ENCODE data around the gene BAG3.

BAG3 gene

DNA sequence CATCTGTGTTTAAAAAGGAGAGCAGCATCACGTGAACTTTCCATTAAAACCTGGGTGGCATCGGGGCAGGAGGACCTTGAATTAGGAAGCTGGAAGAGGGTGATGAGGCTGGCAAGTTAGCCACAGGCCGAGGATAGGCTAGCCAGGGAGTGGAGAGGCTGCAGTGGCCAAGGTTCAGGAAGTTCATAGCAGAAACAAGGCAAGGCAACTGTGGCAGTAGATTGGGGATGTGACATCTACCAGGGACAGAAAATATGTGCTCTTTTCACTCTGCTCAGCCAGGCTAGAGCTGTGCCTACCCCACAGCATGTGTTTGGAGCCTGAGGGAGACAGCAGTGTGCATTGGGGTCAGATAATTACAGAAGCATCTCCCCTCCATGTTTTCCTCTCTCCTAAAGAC, 72.4 kb downstream of the BAG3 start:
- no peak overlapping the region for H3K4me2 ChIP-seq (ENCODE audit: low read length)
- H3K79me2 ChIP-seq: no peaks in the 10 kb centered on the region
- H3K36me3 ChIP-seq (ENCODE audit: control insufficient read depth, insufficient read depth, low read length): no peaks in the 10 kb centered on the region
- H3K27ac ChIP-seq: no peak overlapping the region
- TF ChIP-seq, protein P1, sequence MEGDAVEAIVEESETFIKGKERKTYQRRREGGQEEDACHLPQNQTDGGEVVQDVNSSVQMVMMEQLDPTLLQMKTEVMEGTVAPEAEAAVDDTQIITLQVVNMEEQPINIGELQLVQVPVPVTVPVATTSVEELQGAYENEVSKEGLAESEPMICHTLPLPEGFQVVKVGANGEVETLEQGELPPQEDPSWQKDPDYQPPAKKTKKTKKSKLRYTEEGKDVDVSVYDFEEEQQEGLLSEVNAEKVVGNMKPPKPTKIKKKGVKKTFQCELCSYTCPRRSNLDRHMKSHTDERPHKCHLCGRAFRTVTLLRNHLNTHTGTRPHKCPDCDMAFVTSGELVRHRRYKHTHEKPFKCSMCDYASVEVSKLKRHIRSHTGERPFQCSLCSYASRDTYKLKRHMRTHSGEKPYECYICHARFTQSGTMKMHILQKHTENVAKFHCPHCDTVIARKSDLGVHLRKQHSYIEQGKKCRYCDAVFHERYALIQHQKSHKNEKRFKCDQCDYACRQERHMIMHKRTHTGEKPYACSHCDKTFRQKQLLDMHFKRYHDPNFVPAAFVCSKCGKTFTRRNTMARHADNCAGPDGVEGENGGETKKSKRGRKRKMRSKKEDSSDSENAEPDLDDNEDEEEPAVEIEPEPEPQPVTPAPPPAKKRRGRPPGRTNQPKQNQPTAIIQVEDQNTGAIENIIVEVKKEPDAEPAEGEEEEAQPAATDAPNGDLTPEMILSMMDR (IDR thresholded peaks at IDR 0.05): no peak
- H3K27me3 ChIP-seq (ENCODE audit: control insufficient read depth, insufficient read depth, low read length): no peaks in the 10 kb centered on the region
- no peak overlapping the region for H3K9ac ChIP-seq
- peaks cover 21% of the 10 kb centered on the region for H3K4me1 ChIP-seq
- no peak overlapping the region for H2AFZ ChIP-seq
- H3K4me3 ChIP-seq (ENCODE audit: low read depth, low read length): no peak overlapping the region
- no peaks in the 10 kb centered on the region for H3K9me3 ChIP-seq (ENCODE audit: control insufficient read depth, low read length)

DNA sequence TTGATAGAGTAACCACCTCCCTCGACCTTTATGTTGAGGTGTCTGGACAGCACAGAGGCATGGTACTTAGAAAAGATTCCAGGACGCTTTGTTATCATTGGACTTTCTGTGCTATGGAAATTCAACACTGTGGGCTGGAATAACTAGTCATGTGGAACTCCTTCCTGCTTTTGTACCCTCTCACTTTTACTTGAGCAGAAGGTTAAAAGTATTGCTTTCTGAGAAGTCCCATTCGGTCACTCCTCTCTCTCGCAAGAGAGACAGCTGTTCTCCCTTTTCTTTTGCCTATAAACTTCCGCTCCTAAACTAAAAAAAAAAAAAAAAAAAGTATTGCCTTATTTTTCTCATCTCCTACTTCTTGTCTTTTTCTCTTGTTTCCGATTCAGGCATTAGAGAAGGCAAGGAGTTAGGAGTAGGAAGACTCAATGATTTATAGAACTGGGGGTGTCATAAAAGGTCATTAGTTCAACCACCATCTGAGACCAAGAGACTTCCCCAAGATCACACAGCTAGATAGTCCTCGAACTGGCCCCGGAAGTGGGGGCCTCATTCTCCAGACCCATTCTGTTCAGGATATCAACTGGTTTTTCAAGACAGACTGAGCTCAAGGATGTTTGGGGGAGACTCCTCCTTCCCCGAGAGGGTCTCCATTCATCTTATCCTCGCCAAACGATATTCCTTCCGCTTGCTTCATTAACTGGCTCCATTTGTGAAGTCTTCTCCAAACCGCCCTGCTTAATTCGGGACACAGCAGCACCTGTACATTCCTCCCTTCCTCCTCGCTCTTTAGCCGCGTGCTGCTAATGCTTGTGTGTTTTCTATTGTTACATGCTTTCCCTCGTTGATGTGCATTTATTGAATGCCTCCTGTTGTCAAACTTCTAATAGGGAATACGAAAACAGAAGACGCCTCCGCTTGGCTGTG, 73.7 kb downstream of the BAG3 start:
- H3K9ac ChIP-seq: peak overlapping the region; percentile 83
- H3K9me3 ChIP-seq (ENCODE audit: control insufficient read depth, low read length): no peaks in the 10 kb centered on the region
- H2AFZ ChIP-seq: peak overlapping the region; percentile 99
- H3K4me2 ChIP-seq (ENCODE audit: low read length): peak overlapping the region; percentile 75
- TF ChIP-seq, protein P1 (IDR thresholded peaks at IDR 0.05): no peak
- peaks cover 21% of the 10 kb centered on the region for H3K4me1 ChIP-seq
- peak overlapping the region; percentile 69 for H3K4me3 ChIP-seq (ENCODE audit: low read depth, low read length)
- no peaks in the 10 kb centered on the region for H3K79me2 ChIP-seq
- H3K36me3 ChIP-seq (ENCODE audit: control insufficient read depth, insufficient read depth, low read length): no peaks in the 10 kb centered on the region
- peak overlapping the region; percentile 93 for H3K27ac ChIP-seq
- no peaks in the 10 kb centered on the region for H3K27me3 ChIP-seq (ENCODE audit: control insufficient read depth, insufficient read depth, low read length)

DNA sequence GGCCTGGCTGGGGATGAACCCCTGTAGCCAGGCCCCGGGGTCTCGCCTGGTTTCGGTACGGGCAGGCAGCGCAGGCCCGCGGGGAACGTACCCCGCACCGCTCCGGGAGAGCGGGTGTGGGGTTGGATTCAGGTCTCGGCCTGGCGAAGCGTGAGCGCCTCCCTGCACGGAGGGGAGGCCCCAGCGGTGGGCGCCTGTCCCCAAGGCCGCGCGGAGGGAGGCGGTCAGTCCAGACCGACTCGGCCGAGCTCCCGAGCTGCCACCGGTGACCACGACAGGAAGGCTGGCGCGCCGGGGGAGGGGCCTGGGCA, 74.3 kb downstream of the BAG3 start:
- TF ChIP-seq, protein P1 (IDR thresholded peaks at IDR 0.05): no peak
- Histone ChIP-seq H3K79me2 (no peaks in the 10 kb centered on the region), H2AFZ (peak overlapping the region; percentile 99), H3K27me3 (ENCODE audit: control insufficient read depth, insufficient read depth, low read length) (no peaks in the 10 kb centered on the region), H3K4me3 (ENCODE audit: low read depth, low read length) (peak overlapping the region; percentile 69), H3K9me3 (ENCODE audit: control insufficient read depth, low read length) (no peaks in the 10 kb centered on the region), H3K27ac (peak overlapping the region; percentile 93), H3K9ac (peak overlapping the region; percentile 83), H3K4me1 (peaks cover 21% of the 10 kb centered on the region), H3K36me3 (ENCODE audit: control insufficient read depth, insufficient read depth, low read length) (no peaks in the 10 kb centered on the region), H3K4me2 (ENCODE audit: low read length) (peak overlapping the region; percentile 75)

DNA sequence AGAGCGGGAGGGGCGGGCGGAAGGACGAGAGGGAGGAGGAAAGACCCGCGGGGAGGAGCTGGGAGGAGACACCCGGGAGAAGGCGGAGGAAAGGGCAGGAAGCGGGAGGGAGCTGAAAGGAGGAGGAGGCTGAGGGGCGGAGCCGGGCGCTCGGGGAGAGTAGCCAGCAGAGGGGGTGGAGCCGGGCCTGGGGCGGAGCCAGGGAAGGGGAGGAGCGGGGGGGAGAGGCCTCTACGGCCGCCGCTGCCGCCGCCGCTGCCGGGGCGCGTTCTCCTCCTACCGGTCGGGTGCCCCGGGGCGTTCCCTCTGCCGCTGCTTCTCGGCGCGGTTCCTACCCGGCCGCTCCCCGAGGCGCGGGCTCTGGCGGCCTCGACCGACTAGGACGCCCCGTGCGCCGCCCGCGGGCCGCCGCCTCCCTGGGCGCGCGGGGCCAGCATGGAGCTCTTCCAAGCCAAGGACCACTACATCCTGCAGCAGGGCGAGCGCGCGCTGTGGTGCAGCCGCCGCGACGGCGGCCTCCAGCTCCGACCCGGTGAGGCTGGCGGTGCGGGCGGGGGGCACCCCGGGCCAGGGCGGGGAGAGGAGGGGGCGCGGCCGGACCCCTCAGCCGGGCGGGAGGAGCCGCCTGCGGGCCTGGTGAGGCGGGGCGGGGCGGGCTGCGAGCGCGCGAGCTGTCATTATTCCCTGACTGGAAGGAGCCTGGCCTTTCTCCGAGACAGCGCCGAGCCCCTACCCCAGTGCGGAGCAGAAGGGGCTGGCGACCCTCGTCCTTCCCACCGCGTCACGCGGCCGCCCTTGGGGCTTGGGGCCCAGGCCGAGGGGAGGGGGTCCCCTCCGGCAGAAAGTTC, 74.9 kb downstream of the BAG3 start, which contains the start of gene INPP5F:
TSS of gene INPP5F (plus strand) at position 223 of the 848 bp plus-strand sequence. CDS start at position 436, 213 bp downstream.
- H2AFZ ChIP-seq: peak within 1 kb of the TSS; percentile 99
- H3K27ac ChIP-seq: peak within 1 kb of the TSS; percentile 93
- H3K9ac ChIP-seq: peak within 1 kb of the TSS; percentile 83
- peaks cover 21% of the 10 kb centered on the region for H3K4me1 ChIP-seq
- no peaks in the 10 kb centered on the region for H3K9me3 ChIP-seq (ENCODE audit: control insufficient read depth, low read length)
- peak within 1 kb of the TSS; percentile 78 for H3K4me2 ChIP-seq (ENCODE audit: low read length)
- TF ChIP-seq, protein P1 (IDR thresholded peaks at IDR 0.05): peak; percentile 45
- H3K79me2 ChIP-seq: no peaks in the 10 kb centered on the region
- no peaks in the 10 kb centered on the region for H3K27me3 ChIP-seq (ENCODE audit: control insufficient read depth, insufficient read depth, low read length)
- H3K4me3 ChIP-seq (ENCODE audit: low read depth, low read length): peak within 1 kb of the TSS; percentile 69
- no peaks in the 10 kb centered on the region for H3K36me3 ChIP-seq (ENCODE audit: control insufficient read depth, insufficient read depth, low read length)
